AG09309 (cell line): ENCODE measurements around the gene PPP4R3A.
"Not testable (repeated sequence)": the region's sequence is repeated elsewhere in the genome, so short reads cannot be mapped to it uniquely, and the experiment has no call there.

ENCODE experiments used
- DNase-seq: peaks from one replicate; pipeline ENCODE4 v3.0.0-alpha.2; 2010; ENCODE audit warnings: low read depth
- H3K4me3 ChIP-seq: 2 replicates; pipeline ENCODE4 v1.5.1; 2011; ENCODE audit warnings: mild to moderate bottlenecking, low read depth, low read length, moderate library complexity; ENCODE audit not compliant: control insufficient read depth
- TF ChIP-seq, protein P1 (sequence below): IDR thresholded peaks from 2 replicates; pipeline ENCODE4 v1.5.1; 2011; ENCODE audit warnings: mild to moderate bottlenecking, low read depth, low read length, inconsistent platforms; ENCODE audit not compliant: insufficient read depth, control insufficient read depth; ENCODE audit errors: missing control alignments

The PPP4R3A gene

DNA sequence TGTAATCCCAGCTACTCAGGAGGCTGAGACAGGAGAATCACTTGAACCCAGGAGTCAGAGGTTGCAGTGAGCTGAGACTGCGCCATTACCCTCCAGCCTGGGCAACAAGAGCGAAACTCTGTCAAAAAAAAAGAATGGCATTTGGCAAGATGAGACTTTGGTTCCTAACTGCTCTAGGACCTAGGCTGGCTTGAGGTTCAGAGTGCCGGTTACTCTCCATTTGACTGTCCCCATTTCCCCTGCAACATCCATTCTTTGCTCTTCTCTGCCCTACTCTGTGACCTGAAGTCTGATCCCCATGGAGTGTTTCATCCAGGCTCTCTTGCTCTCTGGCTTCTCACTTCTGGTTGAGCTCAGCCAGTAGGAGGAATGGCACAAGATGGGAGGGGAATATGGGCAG, 26.2 kb upstream of the PPP4R3A start:
- H3K4me3 ChIP-seq = no peak overlapping the region
- TF ChIP-seq, protein P1, sequence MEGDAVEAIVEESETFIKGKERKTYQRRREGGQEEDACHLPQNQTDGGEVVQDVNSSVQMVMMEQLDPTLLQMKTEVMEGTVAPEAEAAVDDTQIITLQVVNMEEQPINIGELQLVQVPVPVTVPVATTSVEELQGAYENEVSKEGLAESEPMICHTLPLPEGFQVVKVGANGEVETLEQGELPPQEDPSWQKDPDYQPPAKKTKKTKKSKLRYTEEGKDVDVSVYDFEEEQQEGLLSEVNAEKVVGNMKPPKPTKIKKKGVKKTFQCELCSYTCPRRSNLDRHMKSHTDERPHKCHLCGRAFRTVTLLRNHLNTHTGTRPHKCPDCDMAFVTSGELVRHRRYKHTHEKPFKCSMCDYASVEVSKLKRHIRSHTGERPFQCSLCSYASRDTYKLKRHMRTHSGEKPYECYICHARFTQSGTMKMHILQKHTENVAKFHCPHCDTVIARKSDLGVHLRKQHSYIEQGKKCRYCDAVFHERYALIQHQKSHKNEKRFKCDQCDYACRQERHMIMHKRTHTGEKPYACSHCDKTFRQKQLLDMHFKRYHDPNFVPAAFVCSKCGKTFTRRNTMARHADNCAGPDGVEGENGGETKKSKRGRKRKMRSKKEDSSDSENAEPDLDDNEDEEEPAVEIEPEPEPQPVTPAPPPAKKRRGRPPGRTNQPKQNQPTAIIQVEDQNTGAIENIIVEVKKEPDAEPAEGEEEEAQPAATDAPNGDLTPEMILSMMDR = no peak
- no peak for DNase-seq

DNA sequence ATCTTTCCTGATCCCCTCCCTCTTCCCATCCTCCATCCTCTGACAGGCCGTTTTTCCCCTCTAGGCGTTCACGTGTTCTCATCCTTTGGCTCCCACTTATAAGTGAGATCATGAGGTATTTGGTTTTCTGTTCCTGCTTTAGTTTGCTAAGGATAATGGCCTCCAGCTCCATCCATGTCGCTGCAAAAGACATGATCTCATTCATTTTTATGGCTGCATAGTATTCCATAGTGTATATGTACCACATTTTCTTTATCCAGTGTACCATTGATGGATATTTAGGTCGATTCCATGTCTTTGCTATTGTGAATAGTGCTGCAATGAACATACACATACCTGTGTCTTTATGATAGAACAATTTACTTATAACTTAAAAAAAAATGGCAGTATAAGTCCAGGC, 23.9 kb upstream of the PPP4R3A start:
- not testable (repeated sequence) for H3K4me3 ChIP-seq, DNase-seq

DNA sequence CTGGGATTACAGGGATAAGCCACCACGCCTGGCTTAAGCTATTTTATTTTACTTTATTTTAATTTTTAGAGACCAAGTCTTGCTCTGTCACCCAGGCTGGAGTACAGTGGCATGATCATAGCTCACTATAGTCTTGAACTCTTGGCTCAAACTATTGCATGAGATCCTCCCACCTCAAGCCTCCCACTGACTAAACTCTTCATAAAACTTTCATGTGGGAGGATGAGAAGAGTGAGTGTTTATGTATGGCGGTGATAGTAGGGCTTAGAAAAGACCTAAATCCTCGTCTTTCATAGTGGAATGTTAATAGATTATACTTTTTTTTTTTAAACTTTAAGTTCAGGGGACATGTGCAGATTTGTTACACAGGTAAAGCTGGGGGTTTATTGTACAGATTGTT, 23.5 kb upstream of the PPP4R3A start:
- H3K4me3 ChIP-seq = no peak overlapping the region
- no peak for DNase-seq
- TF ChIP-seq, protein P1 = no peak

DNA sequence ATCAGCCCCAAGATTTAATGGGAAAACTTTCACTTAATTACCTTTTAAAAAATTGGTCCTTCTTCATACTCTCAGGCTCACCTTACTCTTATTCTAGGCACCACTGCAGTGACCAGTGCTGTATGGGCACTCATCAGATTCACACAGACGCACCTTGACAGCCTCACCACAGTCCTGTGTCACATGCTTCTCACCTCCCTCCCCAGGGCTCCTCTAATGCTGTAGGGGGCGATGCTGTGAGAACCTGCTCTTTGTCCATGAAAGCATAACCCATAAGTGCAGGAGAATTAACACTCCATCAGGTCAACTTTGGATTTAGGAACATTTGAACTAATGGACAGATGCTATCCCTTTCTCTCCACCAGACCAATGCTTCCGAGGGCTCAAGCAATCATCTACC, 13.9 kb upstream of the PPP4R3A start:
- no peak for DNase-seq
- H3K4me3 ChIP-seq = no peak overlapping the region
- TF ChIP-seq, protein P1 = no peak

DNA sequence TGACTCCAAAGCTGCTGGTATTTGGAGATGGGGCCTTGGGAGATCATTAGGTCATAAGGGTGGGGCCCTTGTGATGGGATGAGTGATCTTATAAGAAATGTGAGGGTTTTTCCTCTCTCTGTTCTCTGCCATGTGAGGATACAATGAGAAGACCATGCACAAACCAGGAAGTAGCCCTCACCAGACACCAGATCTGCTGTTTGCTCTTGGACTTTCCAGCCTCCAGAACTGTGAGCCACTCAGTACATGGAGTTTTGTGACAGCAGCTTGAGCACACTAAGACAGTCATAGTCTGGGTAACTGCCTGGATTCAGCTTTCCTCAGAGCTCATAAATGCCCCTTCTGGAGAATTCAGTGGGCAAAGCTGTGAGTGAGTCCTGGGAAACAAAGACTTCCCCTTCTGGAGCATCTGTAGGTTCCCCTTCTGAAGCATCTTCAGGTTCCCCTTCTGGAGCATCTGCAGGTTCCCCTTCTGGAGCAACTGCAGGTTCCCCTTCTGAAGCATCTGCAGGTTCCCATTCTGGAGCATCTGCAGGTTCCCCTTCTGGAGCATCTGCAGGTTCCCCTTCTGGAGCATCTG, 11.0 kb upstream of the PPP4R3A start:
- H3K4me3 ChIP-seq = no peak overlapping the region
- TF ChIP-seq, protein P1 = no peak
- no peak for DNase-seq

DNA sequence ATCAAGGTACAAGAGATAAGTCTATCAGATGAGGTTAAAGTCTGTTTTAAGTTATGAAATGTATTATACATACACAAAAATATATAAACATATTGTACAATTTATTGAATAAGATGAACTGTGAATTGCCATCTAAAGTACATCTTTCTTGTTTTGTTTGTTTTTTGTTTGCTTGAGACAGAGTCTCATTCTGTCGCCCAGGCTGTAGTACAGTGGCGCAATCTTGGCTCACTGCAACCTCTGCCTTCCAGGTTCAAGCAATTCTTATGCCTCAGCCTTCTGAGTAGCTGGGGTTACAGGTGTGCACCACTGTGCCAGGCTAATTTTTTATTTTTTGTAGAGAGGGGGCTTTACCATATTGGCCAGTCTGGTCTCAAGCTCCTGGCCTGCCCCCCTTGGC, 10.0 kb upstream of the PPP4R3A start:
- no peak overlapping the region for H3K4me3 ChIP-seq
- TF ChIP-seq, protein P1 = no peak
- DNase-seq = no peak

DNA sequence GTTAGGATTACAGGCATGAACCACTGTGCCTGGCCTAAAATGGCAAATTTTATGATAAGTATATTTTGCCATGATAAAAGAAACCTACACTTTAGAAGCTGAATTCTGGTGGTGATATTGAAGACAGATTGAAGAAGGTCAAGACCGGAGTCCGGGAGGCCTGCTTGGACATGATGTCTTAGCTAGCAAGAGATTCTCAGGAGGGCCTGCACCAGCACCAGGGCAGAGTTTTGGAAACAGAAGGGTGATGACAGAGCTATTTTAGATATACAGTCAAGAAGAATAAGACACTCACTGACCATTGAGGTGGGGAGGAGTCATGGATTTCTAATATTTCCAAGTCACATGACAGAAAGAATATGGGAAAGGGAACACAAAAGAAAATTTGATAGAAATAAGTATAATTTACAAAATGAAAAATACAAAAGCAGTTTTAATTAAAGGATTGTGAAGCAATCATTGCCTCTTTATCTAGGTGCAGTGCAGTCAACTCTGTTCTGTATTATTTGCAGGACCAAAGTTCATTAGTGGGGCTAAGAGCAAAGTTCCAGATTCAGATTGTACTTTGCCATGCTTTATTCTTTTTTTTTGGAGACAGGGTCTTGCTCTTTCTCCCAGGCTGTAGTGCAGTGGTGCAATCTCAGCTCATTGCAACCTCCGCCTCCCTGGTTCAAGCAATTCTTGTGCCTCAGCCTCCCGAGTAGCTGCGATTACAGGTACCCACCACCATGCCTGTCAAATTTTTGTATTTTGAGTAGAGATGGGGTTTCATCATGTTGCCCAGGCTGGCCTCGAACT, 9.3 kb upstream of the PPP4R3A start:
- TF ChIP-seq, protein P1 = no peak
- DNase-seq = no peak
- no peak overlapping the region for H3K4me3 ChIP-seq
